Natural killer cell (primary cell): ENCODE measurements around the gene PTMA. TPM values are rescaled to one million over a fixed set of nuclear protein-coding genes. Genes with fewer than 3 reads are reported as not detected.
"Not testable (repeated sequence)": the region's sequence is repeated elsewhere in the genome, so short reads cannot be mapped to it uniquely, and the experiment has no call there.

ENCODE experiments used
- ATAC-seq, 3 donors: fragments of 150-1000 bp in 2 of 3; fragments of 200-7000 bp in 1 of 3; cut with Tn5 transposase; 1 replicate in 1 of 3; 2 replicates in 2 of 3; pipeline ENCODE4 v1.10.0; 2021; ENCODE audit warnings: mild to moderate bottlenecking in 2 of 3, moderate library complexity in 2 of 3
- DNase-seq, 2 donors: peaks; one replicate each; pipeline versions ENCODE4 v3.0.0 to v3.0.0-alpha.2; 2013 to 2021; ENCODE audit warnings: mixed read lengths in 1 of 2
- H3K27ac ChIP-seq: one replicate; pipeline ENCODE4 v1.5.1; 2013; ENCODE audit warnings: mild to moderate bottlenecking, low read length
- H3K27me3 ChIP-seq: one replicate; pipeline ENCODE4 v1.6.1; 2013; ENCODE audit warnings: low read length; ENCODE audit not compliant: control insufficient read depth, insufficient read depth
- H3K36me3 ChIP-seq: one replicate; pipeline ENCODE4 v1.6.1; 2013; ENCODE audit warnings: low read length; ENCODE audit not compliant: control insufficient read depth, insufficient read depth
- H3K4me1 ChIP-seq: one replicate; pipeline ENCODE4 v1.6.1; 2013; ENCODE audit warnings: low read length; ENCODE audit not compliant: control insufficient read depth, insufficient read depth
- H3K4me3 ChIP-seq: one replicate; pipeline ENCODE4 v1.5.1; 2013; ENCODE audit warnings: low read length
- H3K9me3 ChIP-seq: one replicate; pipeline ENCODE4 v1.6.1; 2013; ENCODE audit warnings: low read length; ENCODE audit not compliant: control insufficient read depth, insufficient read depth
- H3K27ac Mint-ChIP-seq, 2 donors: one replicate each; pipeline ENCODE4 v1.8.0; 2022; ENCODE audit warnings: mild to moderate bottlenecking in 2 of 2, mixed read lengths in 2 of 2, moderate library complexity in 1 of 2
- H3K27me3 Mint-ChIP-seq, 2 donors: one replicate each; pipeline ENCODE4 v1.8.0; 2022; ENCODE audit warnings: low read depth in 2 of 2, mixed read lengths in 2 of 2
- H3K36me3 Mint-ChIP-seq: one replicate; pipeline ENCODE4 v1.8.0; 2022; ENCODE audit warnings: mixed read lengths
- H3K4me1 Mint-ChIP-seq, 2 donors: one replicate each; pipeline ENCODE4 v1.8.0; 2022; ENCODE audit warnings: mixed read lengths in 2 of 2
- H3K4me3 Mint-ChIP-seq: one replicate; pipeline ENCODE4 v1.8.0; 2022; ENCODE audit warnings: mild to moderate bottlenecking, moderate library complexity, mixed read lengths
- H3K9me3 Mint-ChIP-seq, 2 donors: one replicate each; pipeline ENCODE4 v1.8.0; 2022; ENCODE audit warnings: mixed read lengths in 2 of 2
- WGBS: methylation state at CpG from one replicate; pipeline ENCODE4 v1.1.7; 2013; ENCODE audit warnings: missing lambda C conversion rate; ENCODE audit not compliant: insufficient coverage; 5-methylcytosine and 5-hydroxymethylcytosine counted together
- intact Hi-C: fragments of 100-400 bp; cut with micrococcal nuclease; formaldehyde crosslinking; loops from one replicate; pipeline ENCODE4 v1.14.2; 2022
- total RNA-seq, 4 donors: library from RNA; stranded (reverse); fragments of 120-200 nt in 1 of 4; gene quantifications; one replicate each; pipeline versions ENCODE4 v1.2.3 to v1.2.4, GENCODE V29; 2013 to 2022
- TF ChIP-seq, protein P1 (sequence below): fragments of 200-600 bp; IDR thresholded peaks from one replicate; pipeline ENCODE4 v1.8.0; 2022; ENCODE audit warnings: antibody characterized with exemption

The PTMA gene
- total RNA-seq, 3 donors from 2014 or later (not counting 1 experiment from before 2014, with no cell fraction given), result 1,245 to 1,643 (median 1,314) TPM

DNA sequence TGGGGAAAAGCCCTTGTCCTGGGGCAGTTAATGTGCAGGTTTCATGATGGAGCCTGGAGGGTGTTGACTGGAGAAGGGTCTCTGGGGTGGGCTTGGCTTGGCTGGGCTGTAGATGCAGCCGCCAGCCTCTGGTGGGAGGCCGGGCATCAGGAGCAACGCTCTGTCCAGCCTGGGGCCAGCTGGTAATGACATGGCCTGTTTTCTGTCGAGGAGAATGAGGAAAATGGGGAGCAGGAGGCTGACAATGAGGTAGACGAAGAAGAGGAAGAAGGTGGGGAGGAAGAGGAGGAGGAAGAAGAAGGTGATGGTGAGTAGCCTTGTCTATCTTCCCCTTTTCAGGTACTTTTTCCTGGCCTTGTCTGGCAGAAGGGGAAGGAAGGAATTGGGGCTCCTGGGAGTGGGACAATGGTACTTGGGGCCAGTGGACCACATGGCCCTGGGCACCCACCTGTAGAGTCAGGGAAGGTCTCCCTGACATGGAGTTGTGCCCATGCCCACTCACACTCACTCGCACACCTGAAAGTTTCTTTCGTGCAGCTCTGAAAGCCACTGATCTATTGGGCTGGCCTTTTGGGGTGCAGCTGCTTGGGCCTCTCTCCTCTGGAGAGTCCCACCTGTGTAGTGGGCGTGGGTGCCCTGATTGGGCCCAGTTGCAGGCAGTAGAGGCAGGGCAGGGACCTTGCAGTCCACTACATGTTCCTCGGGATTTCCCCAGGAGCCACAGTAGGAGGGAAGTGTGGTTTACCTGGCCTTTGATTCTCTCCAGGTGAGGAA, 3.5 kb downstream of the PTMA start:
- Histone ChIP-seq H3K4me3 (peak overlapping the region; percentile 40), H3K27ac (peak overlapping the region; percentile 94), H3K27me3 (no peaks in the 10 kb centered on the region), H3K36me3 (peaks cover 27% of the 10 kb centered on the region), H3K9me3 (no peaks in the 10 kb centered on the region), H3K4me1 (peaks cover 54% of the 10 kb centered on the region)
- Mint-ChIP-seq H3K27me3 (peaks cover 0 to 5% of the 10 kb centered on the region in 2 donors), H3K4me1 (peaks cover 35 to 60% of the 10 kb centered on the region in 2 donors), H3K9me3 (no peaks in the 10 kb centered on the region), H3K27ac (peak overlapping the region; percentile 97), H3K4me3 (peak overlapping the region; percentile 99), H3K36me3 (peaks cover 13% of the 10 kb centered on the region)
- 22% methylated on average over 9 of the region's 9 CpGs for WGBS
- TF ChIP-seq, protein P1, sequence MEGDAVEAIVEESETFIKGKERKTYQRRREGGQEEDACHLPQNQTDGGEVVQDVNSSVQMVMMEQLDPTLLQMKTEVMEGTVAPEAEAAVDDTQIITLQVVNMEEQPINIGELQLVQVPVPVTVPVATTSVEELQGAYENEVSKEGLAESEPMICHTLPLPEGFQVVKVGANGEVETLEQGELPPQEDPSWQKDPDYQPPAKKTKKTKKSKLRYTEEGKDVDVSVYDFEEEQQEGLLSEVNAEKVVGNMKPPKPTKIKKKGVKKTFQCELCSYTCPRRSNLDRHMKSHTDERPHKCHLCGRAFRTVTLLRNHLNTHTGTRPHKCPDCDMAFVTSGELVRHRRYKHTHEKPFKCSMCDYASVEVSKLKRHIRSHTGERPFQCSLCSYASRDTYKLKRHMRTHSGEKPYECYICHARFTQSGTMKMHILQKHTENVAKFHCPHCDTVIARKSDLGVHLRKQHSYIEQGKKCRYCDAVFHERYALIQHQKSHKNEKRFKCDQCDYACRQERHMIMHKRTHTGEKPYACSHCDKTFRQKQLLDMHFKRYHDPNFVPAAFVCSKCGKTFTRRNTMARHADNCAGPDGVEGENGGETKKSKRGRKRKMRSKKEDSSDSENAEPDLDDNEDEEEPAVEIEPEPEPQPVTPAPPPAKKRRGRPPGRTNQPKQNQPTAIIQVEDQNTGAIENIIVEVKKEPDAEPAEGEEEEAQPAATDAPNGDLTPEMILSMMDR, result no peak
- intact Hi-C loops, result no loop called here
- DNase-seq, result peak in 1 of 2 donors; percentile 35
- no peak for ATAC-seq

DNA sequence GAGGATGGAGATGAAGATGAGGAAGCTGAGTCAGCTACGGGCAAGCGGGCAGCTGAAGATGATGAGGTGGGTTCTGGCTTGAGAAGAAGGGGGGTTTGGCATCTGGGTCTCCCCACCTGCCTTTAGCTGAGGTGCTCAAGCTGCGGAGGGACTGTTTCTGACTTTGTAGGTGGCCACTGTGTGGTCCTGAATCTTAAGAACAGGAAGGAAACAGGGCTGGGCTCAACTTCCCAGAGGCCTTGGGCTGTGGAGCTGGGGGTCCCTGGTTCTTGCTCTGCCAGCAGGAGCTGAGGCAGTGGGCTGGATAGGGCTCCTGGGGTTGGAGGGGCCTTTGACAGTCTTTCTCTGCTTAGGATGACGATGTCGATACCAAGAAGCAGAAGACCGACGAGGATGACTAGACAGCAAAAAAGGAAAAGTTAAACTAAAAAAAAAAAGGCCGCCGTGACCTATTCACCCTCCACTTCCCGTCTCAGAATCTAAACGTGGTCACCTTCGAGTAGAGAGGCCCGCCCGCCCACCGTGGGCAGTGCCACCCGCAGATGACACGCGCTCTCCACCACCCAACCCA, 4.2 kb downstream of the PTMA start:
- peaks cover 51% of the 10 kb centered on the region for H3K4me1 ChIP-seq
- H3K4me3 Mint-ChIP-seq, result peak overlapping the region; percentile 99
- H3K9me3 Mint-ChIP-seq, ATAC-seq, intact Hi-C loops, H3K27me3 ChIP-seq, H3K9me3 ChIP-seq, H3K27me3 Mint-ChIP-seq: not testable (repeated sequence)
- H3K27ac Mint-ChIP-seq, result peak overlapping the region; percentile 97
- DNase-seq, result peak; percentile 44 to 59
- peak overlapping the region; percentile 94 for H3K27ac ChIP-seq
- WGBS, result 10% methylated on average over 7 of the region's 18 CpGs
- H3K36me3 ChIP-seq, result peaks cover 27% of the 10 kb centered on the region
- peak overlapping the region; percentile 40 for H3K4me3 ChIP-seq
- peaks cover 13% of the 10 kb centered on the region for H3K36me3 Mint-ChIP-seq
- H3K4me1 Mint-ChIP-seq, result peaks cover 31 to 56% of the 10 kb centered on the region in 2 donors

DNA sequence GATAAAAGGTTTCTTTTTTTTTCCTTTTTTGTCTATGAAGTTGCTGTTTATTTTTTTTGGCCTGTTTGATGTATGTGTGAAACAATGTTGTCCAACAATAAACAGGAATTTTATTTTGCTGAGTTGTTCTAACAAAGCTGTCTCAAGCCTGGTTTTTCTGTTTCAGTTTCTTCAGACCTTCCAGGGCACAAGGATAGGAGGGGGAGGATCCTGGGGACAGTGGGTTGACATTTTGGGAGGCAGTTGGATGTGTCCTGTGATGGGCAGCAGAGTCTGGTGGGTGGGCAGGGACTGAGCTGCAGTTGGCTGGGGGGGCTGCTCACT, 5.0 kb downstream of the PTMA start:
- H3K9me3 ChIP-seq, H3K4me3 ChIP-seq, H3K27me3 Mint-ChIP-seq, intact Hi-C loops, H3K27me3 ChIP-seq, DNase-seq, H3K9me3 Mint-ChIP-seq, ATAC-seq: not testable (repeated sequence)
- Histone ChIP-seq H3K27ac (peak overlapping the region; percentile 69), H3K4me1 (peaks cover 52% of the 10 kb centered on the region), H3K36me3 (peaks cover 27% of the 10 kb centered on the region)
- Mint-ChIP-seq H3K27ac (peak overlapping the region; percentile 97), H3K4me3 (peak overlapping the region; percentile 59), H3K4me1 (peaks cover 31 to 54% of the 10 kb centered on the region in 2 donors), H3K36me3 (peaks cover 13% of the 10 kb centered on the region)

DNA sequence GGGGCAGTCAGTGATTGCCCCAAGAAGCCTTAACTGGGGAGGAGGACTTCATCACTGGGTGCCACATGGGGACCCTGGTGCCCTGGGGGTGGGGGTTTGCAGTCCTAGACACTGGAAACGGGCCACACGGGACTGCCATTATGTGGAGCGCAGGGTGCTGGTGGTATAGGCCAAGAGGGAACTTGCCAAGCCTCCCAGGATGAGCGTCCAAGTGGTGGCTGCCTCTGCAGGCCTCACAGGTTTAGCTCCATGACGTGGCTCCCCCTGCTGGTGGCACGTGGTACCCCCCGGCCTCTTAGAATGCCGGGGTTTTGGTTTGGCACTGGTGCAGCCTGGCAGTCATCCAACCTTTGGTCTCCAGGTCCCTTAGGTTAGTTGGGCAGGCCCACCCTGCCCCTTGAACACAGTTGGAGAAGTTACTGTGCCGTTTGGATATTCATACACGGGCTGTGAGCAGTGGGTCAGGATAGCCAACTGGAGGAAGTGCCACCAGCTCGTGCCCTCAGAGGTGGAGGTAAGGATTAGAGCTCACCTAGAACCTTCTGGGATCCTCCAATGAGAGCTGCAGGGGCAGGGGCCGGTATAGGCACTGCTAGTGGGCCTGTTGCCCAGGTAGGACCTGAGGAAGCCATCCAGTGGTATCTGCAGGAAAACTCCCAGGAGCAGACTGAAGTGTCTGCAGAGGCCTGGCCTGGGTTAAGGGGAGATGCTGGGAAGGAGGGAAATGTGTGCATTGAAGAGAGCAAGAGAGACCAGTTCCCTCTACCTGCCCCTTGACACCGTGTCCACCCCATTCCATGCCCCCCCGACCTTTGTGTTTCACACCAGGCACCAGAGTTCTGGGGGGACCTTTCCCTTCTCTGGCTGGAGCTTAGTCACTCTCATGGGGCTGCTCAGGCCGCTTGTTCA, 5.7 kb downstream of the PTMA start:
- H3K4me1 Mint-ChIP-seq, result peaks cover 31 to 50% of the 10 kb centered on the region in 2 donors
- peak overlapping the region; percentile 59 for H3K4me3 Mint-ChIP-seq
- Histone ChIP-seq H3K4me3 (no peak overlapping the region), H3K4me1 (peaks cover 52% of the 10 kb centered on the region), H3K36me3 (peaks cover 27% of the 10 kb centered on the region), H3K27ac (peak overlapping the region; percentile 69), H3K27me3 (no peaks in the 10 kb centered on the region), H3K9me3 (no peaks in the 10 kb centered on the region)
- no peaks in the 10 kb centered on the region for H3K9me3 Mint-ChIP-seq
- TF ChIP-seq, protein P1, result peak; percentile 93
- peak; percentile 33 to 53 (median 41) for ATAC-seq
- H3K27me3 Mint-ChIP-seq, result peaks cover 0 to 4% of the 10 kb centered on the region in 2 donors
- WGBS, result 29% methylated on average over 15 of the region's 15 CpGs
- H3K36me3 Mint-ChIP-seq, result peaks cover 13% of the 10 kb centered on the region
- intact Hi-C loops, result no loop called here
- H3K27ac Mint-ChIP-seq, result peak overlapping the region; percentile 97
- DNase-seq, result peak; percentile 92 to 95
